Right cardiac atrium (tissue), 5 donors: ENCODE results near the gene BRD1. TPM values are rescaled to one million over a fixed set of nuclear protein-coding genes. Genes with fewer than 3 reads are reported as not detected.

Experiments used
- ATAC-seq, 2 donors: fragments of 200-7000 bp; cut with Tn5 transposase; one replicate each; pipeline versions ENCODE4 v1.8.0 to v1.9.1; 2020; ENCODE audit warnings: moderate library complexity in 2 of 2, mild to moderate bottlenecking in 1 of 2
- DNase-seq, 3 donors: peaks; one replicate each; pipeline ENCODE4 v3.0.0-alpha.2; 2020
- H3K27ac ChIP-seq: one replicate; pipeline ENCODE4 v1.5.1; 2013; ENCODE audit warnings: mild to moderate bottlenecking, low read length, control low read depth, moderate library complexity
- H3K27me3 ChIP-seq: one replicate; pipeline ENCODE4 v1.6.1; 2013; ENCODE audit not compliant: control insufficient read depth, insufficient read depth
- H3K4me1 ChIP-seq: one replicate; pipeline ENCODE4 v1.6.1; 2013; ENCODE audit warnings: low read length; ENCODE audit not compliant: control insufficient read depth, insufficient read depth
- H3K4me3 ChIP-seq: one replicate; pipeline ENCODE4 v1.5.1; 2013; ENCODE audit warnings: low read length, control low read depth
- H3K9me3 ChIP-seq: one replicate; pipeline ENCODE4 v1.6.1; 2013; ENCODE audit warnings: low read length; ENCODE audit not compliant: control insufficient read depth
- WGBS: extraction: QIAGEN DNeasy Blood & Tissue Kit; methylation state at CpG from one replicate; pipeline ENCODE4 v1.1.7; 2013; 5-methylcytosine and 5-hydroxymethylcytosine counted together
- intact Hi-C, 4 donors: fragments of 100-400 bp; cut with DNase I; formaldehyde crosslinking; loops; one replicate each; pipeline versions ENCODE4 v1.11.0 to v1.14.0; 2022 to 2023
- polyA plus RNA-seq: library from polyadenylated mRNA; stranded (reverse); fragments of 200-250 nt; gene quantifications from one replicate; pipeline ENCODE4 v1.2.3, GENCODE V29; 2013
- total RNA-seq, 4 donors: library from RNA; stranded (reverse); fragmentation: NEBNext Ultra II Directional; extraction: Animal tissue kit (Norgen Biotek cat#: 25700); gene quantifications; one replicate each; pipeline ENCODE4 v1.2.1, GENCODE V29; 2021
- donor health status: healthy with polysubstance abuse.
- donor health status: DM: no; HTN: yes; CAD: no.
- donor health status: DM: no; HTN: no; CAD: no.
- donor health status: DM: no; HTN: yes; CAD: no; lungs with severe emphysema.
- donor health status: DM: yes; HTN: yes; CAD: no.

BRD1 gene
- total and polyA plus RNA-seq, 5 donors: 16.3 to 19.4 (median 18.2) TPM

- Histone ChIP-seq H3K27me3 (no peaks in the 10 kb centered on the region), H3K4me3 (no peak overlapping the region), H3K4me1 (no peaks in the 10 kb centered on the region), H3K27ac (no peak overlapping the region), H3K9me3 (no peaks in the 10 kb centered on the region)
- intact Hi-C loops: no loop called here
- ATAC-seq (no peak), DNase-seq (no peak)
- WGBS: 76% methylated on average over 20 of the region's 20 CpGs
These were observed 73.5 kb downstream of the BRD1 start for GRCh38 chr22:49753961-49754695.

- ATAC-seq (no peak), DNase-seq (peak in 1 of 3 donors; percentile 33)
- no peaks in the 10 kb centered on the region for H3K9me3 ChIP-seq
- H3K27ac ChIP-seq: no peak overlapping the region
- no peaks in the 10 kb centered on the region for H3K27me3 ChIP-seq
- H3K4me1 ChIP-seq: no peaks in the 10 kb centered on the region
- intact Hi-C loops: no loop called here
- no peak overlapping the region for H3K4me3 ChIP-seq
- WGBS: 73% methylated on average over 20 of the region's 20 CpGs
These were observed 74.3 kb downstream of the BRD1 start for GRCh38 chr22:49753276-49753890.

DNA sequence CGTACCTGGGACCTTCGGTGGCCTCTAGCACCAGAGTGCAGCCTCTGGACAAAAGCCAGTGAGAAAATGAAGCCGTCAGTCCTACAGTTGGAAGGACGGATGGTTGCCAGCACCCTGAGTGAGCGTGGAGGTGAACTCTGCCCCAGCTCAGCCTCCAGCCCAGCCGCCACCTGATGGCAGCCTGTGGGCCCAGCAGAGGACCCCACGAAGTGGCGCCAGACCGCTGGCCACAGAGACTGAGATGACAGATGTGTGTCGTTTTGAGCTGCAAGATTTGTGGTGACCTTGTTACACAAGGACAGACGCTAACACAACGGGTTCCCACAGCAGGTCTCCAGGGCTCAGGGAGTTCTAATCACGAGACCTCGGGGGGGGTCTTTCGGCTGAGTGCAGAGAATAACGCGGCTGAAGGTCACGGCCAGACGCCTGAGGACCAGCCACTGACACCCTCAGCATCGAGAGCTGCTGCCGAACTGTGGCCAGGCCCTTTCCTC is 75.0 kb downstream of the BRD1 start:
- Histone ChIP-seq H3K27me3 (no peaks in the 10 kb centered on the region), H3K4me1 (no peaks in the 10 kb centered on the region), H3K9me3 (no peaks in the 10 kb centered on the region), H3K4me3 (no peak overlapping the region), H3K27ac (no peak overlapping the region)
- no peak for ATAC-seq
- 53% methylated on average over 21 of the region's 21 CpGs for WGBS
- DNase-seq: peak in 1 of 3 donors; percentile 33
- intact Hi-C loops: no loop called here

GRCh38 chr22:49751966-49752597 is 75.6 kb downstream of the BRD1 start:
- DNase-seq (no peak), ATAC-seq (no peak)
- H3K4me3 ChIP-seq: no peak overlapping the region
- no peaks in the 10 kb centered on the region for H3K4me1 ChIP-seq
- no peak overlapping the region for H3K27ac ChIP-seq
- no peaks in the 10 kb centered on the region for H3K27me3 ChIP-seq
- H3K9me3 ChIP-seq: no peaks in the 10 kb centered on the region
- 72% methylated on average over 17 of the region's 17 CpGs for WGBS
- intact Hi-C loops: no loop called here

DNA sequence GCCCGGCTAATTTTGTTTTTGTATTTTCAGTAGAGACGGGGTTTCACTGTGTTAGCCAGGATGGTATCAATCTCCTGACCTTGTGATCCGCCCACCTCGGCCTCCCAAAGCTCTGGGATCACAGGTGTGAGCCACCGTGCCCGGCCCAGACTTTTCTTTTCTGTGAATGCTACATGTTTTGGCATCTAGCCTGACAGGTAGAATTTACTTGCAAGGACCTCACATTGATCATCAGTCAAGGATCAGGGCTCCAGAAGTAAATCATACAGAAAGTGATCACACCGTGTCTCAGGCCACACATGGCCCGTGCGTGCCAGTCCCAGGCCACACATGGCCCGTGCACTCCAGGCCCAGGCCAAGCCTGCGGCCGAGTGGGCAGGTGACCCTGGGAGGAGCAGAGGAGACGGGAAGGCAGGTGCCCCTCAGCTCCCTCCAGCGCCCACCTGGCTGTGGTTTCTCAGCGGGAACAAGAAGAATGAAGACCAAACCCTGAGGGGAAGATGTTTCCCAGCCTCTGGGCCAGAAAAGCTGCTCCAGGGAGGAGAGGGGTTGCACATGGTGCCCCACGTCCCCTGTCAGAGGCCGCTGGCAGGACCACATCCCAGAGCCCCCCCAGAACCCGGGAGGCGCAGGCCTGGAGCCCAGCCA is 76.2 kb downstream of the BRD1 start:
- Histone ChIP-seq H3K27ac (no peak overlapping the region), H3K27me3 (no peaks in the 10 kb centered on the region), H3K4me1 (no peaks in the 10 kb centered on the region), H3K9me3 (no peaks in the 10 kb centered on the region), H3K4me3 (no peak overlapping the region)
- DNase-seq (no peak), ATAC-seq (no peak)
- intact Hi-C loops: no loop called here
- WGBS: 84% methylated on average over 19 of the region's 19 CpGs

DNA sequence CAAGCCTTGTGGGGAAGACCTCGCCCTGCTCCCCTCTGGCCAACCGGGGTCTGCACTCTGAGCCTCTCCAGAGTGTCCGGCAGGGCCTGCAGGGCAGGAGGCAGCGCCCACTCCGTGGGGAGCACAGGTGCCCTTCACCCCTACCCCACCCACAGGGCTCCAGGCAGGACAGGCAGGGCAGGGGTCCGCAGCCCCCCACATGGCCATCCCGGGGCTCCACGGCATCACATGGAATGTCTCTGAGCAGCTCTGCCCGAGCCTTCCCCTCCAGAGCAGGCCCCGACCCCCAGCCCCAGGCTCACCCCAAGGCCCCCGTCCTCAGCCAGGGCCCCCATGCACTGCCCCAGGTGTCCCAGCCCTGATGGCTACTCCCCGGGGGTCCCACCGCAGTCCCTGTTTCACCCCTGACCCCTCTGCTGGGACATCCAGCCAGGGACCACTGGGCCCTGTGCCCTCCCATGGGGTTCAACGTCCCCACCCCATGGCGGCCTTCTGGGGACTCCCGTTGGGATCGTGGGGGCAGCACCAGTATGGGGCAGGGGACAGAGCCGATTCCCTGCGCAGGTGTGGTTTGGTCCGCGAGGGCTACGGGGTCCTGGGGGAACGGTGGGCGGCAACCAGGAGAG is 77.7 kb downstream of the BRD1 start:
- Histone ChIP-seq H3K27me3 (no peaks in the 10 kb centered on the region), H3K4me3 (no peak overlapping the region), H3K27ac (no peak overlapping the region), H3K9me3 (no peaks in the 10 kb centered on the region), H3K4me1 (no peaks in the 10 kb centered on the region)
- intact Hi-C loops: no loop called here
- DNase-seq (peak in 1 of 3 donors; percentile 46), ATAC-seq (peak in 1 of 2 donors; percentile 28)
- WGBS: 89% methylated on average over 24 of the region's 24 CpGs

- no peak for ATAC-seq
- intact Hi-C loops: no loop called here
- Histone ChIP-seq H3K9me3 (no peaks in the 10 kb centered on the region), H3K4me1 (no peaks in the 10 kb centered on the region), H3K4me3 (no peak overlapping the region), H3K27me3 (no peaks in the 10 kb centered on the region), H3K27ac (no peak overlapping the region)
- DNase-seq: no peak
- 85% methylated on average over 9 of the region's 9 CpGs for WGBS
These were observed 78.4 kb downstream of the BRD1 start for GRCh38 chr22:49749227-49749626.

DNA sequence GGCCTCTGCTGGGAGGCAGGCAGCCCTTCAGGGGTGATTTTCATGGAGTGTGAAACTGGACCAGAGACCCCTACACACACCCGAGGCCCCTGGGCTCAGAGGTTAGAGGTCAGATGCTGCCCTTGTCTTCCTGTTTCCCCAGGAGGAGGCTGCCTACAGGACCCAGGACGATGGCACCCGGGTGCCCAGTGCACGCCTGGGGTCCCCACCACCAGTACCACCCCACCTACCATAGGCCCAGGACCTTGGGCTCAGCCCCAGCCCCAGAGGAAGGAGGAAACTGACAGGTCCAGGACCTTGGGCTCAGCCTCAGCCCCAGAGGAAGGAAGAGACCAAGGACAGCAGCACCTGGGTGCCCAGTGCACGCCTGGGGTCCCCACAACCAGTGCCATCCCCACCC is 79.2 kb downstream of the BRD1 start:
- 85% methylated on average over 5 of the region's 5 CpGs for WGBS
- Histone ChIP-seq H3K4me1 (no peaks in the 10 kb centered on the region), H3K27ac (no peak overlapping the region), H3K4me3 (no peak overlapping the region), H3K27me3 (no peaks in the 10 kb centered on the region), H3K9me3 (no peaks in the 10 kb centered on the region)
- ATAC-seq (no peak), DNase-seq (peak in 1 of 3 donors; percentile 31)
- intact Hi-C loops: no loop called here

DNA sequence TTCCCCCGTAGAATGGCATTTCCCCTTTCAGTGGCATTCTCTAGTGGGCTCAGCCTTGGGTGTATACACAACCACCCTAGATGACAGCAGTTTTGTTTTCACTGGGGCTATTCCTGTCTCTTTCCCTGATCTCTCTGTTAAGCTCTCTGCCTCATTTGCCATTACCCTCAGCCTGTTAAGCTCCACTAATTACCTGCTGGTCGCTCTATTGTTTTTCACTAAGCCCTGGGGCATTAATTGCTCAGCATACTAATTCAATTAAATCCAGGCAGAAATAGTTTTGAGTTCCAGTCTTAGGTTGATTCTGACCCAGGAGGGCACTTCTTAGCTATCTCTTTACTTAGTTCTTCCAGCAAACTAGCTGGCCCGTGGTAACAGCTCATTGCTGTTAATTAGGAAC is 80.0 kb downstream of the BRD1 start:
- H3K4me1 ChIP-seq: no peaks in the 10 kb centered on the region
- intact Hi-C loops: no loop called here
- ATAC-seq: no peak
- H3K27ac ChIP-seq: no peak overlapping the region
- no peaks in the 10 kb centered on the region for H3K27me3 ChIP-seq
- 87% methylated on average over 3 of the region's 3 CpGs for WGBS
- H3K4me3 ChIP-seq: no peak overlapping the region
- no peaks in the 10 kb centered on the region for H3K9me3 ChIP-seq
- DNase-seq: no peak

- Histone ChIP-seq H3K4me3 (no peak overlapping the region), H3K27me3 (no peaks in the 10 kb centered on the region), H3K27ac (no peak overlapping the region), H3K4me1 (no peaks in the 10 kb centered on the region), H3K9me3 (no peaks in the 10 kb centered on the region)
- whole genome bisulfite sequencing: 82% methylated on average over 3 of the region's 3 CpGs
- intact Hi-C loops: no loop called here
- DNase-seq (no peak), ATAC-seq (no peak)
These were observed 80.5 kb downstream of the BRD1 start for GRCh38 chr22:49747130-49747529.
